ENCODE results near the gene NUDT21.

The NUDT21 gene

DNA sequence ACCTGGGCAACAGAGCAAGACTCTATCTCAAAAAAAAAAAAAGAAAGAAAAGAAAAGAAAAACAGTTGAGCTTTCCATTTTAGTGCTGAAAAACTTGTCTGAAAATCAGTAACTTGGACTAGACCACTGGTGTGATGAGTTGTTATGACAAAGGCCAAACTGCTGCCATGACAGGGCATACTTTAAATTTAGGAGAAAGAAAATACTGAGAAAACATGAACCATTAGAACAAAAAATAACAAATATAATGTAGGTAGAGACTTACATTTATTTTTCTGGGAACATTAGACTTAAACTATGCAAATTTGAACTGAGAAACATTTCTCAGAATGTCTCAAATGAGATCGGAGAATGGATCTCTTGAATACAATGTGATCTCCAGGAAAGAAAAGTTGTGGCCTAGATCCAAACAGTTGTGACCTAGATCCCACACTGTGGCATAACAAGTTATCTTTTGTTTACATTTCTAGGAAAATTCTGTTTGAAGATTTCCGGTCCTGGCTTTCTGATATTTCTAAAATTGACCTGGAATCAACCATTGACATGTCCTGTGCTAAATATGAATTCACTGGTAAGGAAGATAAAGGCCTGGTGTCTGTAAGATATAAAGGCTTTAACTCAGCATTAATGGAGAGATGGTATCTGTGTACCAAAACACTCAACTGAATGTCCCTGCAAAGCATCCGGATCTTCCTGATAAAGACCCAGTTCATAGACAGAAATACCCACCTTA is 11.1 kb upstream of the NUDT21 start:
- no peak for DNase-seq (ENCODE audit: low read depth in 2 of 2, low spot score in 1 of 2)

DNA sequence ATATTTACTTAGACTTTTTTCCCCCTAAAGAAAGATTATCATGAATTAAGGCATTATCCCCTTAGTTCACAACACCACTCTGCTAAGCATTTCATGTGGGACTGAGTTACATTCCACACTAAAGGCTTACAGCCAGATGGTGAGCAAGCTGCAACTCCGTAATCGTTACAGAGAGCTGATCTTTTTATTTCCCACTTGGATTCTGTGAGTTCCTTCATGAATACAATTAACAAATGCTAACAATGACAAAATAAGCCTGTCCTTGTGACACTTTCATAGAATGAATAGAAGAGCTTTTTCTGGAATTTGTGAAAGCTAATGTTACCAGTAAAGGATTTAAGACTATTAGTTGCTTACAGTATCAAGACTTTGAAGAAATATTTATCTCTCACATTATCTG is 9.0 kb upstream of the NUDT21 start:
- DNase-seq (ENCODE audit: low read depth in 2 of 2, low spot score in 1 of 2) = no peak

DNA sequence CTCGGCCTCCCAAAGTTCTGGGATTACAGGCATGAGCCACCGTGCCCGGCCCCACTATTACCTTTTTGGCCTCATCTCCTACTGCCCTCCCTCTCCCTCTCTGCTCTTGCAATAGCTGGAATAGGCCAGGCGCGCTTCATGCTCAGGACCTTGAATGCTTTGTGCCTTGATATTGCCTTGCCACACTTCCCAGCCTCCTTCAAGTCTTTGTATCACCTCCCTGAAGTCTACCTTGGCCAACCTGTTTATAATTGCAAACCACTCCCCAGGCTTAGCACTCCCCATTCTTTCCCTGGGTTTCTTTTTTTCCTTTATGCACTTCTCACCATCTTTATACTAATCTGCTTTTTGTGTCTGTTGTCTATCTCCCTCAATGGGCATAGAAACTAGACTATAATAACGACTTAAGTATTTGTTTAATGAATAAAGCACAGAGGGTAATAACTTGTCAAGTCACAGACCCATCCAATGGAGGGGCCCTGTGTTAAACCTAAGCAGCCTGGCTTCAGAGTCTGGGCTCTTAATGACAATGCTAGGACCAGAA is 6.9 kb upstream of the NUDT21 start:
- no peak for DNase-seq (ENCODE audit: low read depth in 2 of 2, low spot score in 1 of 2)

DNA sequence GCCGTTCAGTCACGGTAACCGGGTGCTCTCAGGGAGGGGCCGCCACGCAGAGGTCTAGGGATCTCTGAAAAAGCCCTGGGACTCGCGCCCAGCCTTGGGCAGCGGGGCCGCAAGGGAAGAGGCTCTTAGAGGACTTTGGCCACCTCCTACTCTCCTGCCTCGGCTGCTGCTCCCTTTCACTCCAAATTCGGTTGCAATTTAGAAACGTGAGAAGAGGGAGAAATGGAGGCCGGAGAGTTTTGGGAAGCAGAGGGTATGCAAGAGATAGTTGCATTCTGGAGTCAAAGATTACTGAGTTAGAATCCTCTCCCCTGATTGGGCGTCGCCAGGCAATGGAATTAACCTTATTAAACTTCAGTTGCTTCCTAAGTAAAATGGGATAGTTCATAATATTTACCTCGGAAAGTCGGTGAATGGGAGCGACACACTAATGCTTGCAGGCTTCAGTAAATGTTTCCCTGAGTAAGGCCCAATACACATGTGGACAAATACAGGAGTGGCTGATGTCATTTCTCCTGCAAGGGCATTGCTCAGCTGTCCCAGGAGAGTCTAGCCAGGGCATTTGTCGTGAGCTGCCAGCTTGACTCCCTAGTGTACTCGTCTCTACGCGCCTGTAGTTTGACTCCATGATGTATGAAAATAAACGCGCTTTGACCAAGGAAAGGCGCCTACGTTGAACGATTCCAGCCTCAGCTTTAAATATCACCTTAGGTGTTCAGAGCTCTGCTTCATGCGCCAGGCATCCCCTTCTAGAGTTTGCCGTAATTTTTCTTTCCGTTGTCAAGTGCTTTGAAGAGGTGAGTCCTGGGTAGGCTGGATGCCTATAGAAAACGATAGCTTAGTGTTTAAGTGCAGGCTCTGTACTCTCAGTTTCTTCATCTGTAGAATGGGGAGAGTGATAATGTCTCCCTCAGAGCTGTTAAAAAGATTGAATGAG is 889 bp upstream of the NUDT21 start:
- no peak for DNase-seq (ENCODE audit: low read depth in 2 of 2, low spot score in 1 of 2)

DNA sequence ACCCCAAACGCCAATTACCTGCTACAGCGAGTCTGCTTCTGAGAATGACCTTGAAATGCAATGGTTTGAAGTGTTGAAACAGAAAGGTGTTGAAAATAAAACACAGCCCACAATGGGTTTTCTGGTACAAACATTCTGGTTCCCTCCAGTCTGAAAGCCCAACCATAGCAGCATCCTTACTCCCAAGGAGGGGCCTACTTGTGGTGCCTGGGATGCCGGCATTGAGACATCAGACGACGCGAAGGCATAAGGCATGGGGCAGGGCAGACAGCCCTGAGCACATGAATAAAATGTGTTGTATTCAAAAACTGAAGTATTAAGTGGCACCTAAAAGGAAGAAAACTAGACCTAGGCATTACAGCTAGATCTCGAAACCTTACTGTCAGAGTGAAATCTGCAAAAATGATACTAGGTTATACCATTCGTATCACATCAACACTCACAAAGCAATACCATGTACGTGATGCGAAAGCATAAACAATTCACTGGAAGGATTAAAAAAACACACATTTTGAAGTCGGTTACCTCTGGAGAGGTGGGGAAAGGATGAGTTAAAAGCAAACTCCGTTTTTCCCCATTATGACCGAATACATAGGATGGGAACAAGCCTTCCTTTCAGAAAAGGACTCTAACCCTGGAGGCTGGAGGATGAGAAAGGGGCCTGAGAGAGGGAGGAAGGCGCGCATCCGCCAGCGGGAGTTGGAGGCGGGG is 702 bp downstream of the NUDT21 start:
- no peak for DNase-seq (ENCODE audit: low read depth in 2 of 2, low spot score in 1 of 2)

- DNase-seq (ENCODE audit: low read depth in 2 of 2, low spot score in 1 of 2) = no peak
Observed at GRCh38 chr16:56448005-56448404, 3.1 kb downstream of the NUDT21 start.

DNA sequence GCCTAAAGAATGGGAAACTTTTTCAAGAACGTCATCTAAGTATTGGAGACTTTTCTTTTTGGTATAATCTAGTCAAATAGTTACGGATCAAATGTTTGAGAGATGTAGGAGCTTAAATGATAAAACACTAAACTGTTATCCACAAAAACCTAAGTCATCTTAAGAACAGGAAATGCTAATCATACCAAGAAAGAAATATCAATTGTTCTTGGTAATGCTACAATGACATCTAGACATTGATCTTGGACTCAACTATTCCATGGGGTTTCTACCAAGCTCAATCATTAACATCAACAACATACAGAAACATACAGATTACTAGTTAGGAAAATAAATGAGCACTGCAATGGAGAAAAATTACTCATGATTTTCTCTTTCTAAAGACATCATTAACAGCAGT is 3.8 kb downstream of the NUDT21 start:
- no peak for DNase-seq (ENCODE audit: low read depth in 2 of 2, low spot score in 1 of 2)

GRCh38 chr16:56438038-56438437 is 13.1 kb downstream of the NUDT21 start:
- no peak for DNase-seq (ENCODE audit: low read depth in 2 of 2, low spot score in 1 of 2)

GRCh38 chr16:56436258-56436657 is 14.9 kb downstream of the NUDT21 start:
- DNase-seq (ENCODE audit: low read depth in 2 of 2, low spot score in 1 of 2) = no peak

GRCh38 chr16:56428091-56428490 is 23.0 kb downstream of the NUDT21 start:
- DNase-seq (ENCODE audit: low read depth in 2 of 2, low spot score in 1 of 2) = no peak

- DNase-seq (ENCODE audit: low read depth in 2 of 2, low spot score in 1 of 2) = no peak
Observed at GRCh38 chr16:56426585-56426984, 24.5 kb downstream of the NUDT21 start.

DNA sequence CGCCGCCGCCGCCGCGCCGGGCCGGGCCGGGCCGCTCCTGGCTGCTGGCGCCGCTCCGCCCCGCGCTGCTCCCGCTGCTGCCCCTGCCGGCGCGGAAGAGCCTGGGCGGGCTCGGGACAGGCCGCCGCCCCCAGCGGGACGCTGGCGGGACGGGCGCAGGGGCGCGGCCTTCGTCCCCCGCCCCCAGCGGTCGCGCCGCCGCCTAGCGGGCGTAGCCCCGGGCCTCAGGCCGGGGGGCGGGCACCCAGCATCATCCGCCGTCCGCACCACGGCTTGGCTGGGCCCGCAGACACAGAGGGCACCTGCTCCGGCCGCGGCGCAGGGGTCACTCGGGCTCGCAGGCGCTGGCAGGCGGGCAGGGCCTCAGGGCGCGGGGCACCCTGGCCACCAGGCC is 25.7 kb downstream of the NUDT21 start, which contains the start of gene AMFR:
TSS of gene AMFR (minus strand) at position 107 of the 394 bp plus-strand sequence. CDS start 218 bp downstream, outside the sequence.
- DNase-seq (ENCODE audit: low read depth in 2 of 2, low spot score in 1 of 2) = peak; percentile 13 to 25

DNA sequence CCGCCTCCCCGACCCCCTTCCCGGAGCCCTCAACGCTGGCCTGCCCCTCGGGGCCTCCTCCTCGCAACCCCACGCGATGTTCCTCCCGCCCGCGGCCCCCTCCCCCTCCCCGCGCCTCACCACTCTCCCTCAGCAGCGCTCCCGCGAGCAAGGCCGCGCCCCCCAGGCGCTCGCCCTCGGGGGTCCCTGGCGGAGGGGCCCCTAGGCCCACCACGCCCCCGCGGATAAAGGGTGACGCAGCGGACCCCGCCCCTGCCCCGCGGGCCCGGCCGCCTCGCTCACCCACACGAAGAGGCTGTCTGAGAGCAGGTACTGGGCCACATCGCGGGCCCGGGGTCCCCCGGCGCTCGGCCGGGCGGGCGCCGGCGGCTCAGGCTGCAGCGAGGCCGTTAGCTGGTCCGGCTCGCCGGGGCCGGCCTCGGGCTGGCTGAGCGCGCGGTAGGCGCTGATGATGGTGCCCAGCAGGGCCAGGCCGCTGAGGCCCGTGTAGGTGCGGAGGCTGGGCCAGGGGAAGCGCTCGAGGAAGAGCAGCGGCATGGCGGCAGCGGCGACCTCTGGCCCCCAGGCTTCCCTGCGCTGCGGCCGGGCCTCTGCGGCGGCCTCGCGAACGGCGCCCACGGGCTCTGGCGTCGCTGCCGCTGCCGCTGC is 26.2 kb downstream of the NUDT21 start:
- no peak for DNase-seq (ENCODE audit: low read depth in 2 of 2, low spot score in 1 of 2)

DNA sequence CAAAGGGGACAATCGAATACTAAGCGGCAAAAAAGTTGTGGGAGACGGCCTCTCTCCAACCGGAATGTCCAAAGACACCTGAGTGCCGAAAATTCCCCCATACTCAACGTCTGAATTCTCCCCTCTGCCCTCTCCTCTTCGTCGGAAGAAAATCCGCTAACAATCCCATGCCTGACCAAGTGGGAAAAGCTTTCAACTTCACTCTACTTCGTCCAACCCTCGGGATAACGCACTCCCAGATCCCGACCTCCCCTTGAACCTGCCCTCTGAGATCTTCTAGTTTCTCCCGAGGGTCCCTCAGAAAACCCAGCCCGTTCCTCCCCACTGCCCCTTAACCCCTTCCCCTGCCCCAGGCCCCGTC is 26.7 kb downstream of the NUDT21 start:
- no peak for DNase-seq (ENCODE audit: low read depth in 2 of 2, low spot score in 1 of 2)

DNA sequence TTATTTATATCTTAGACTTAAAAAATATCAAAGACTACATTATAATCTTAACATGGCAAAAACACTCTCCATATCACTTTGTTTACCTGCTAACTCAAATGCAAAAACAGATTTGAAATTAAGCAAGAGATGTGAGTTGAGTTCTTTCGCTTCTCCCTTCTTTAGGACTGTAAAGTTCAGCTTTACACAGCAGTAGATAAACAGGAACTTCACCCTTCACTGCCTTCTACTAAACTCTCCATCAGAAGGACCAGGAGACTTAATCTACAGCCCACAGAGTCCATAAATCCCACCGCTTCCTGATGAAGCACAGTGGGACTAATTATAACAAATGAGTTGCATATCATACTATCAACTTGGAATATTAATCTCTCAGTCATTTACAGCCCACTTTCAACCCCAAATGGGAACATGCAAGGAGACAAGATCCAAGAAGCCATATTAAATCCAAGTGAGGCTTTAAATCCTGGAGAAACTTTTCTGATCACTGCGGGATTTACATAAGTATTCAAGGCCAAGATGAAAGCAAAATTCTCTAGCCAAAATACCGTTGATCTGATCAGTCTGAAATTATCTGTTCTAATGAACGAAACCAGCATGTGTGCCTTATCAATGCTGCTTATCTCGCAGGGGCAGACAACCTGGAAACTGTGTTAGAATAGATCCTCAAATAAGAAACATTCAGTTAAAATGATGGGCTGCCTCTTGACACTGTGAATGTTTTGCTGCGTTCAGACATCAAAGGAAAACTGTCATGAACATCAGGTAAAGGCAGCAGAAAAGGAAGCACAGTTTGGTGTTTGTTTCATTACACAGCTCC is 27.3 kb downstream of the NUDT21 start:
- DNase-seq (ENCODE audit: low read depth in 2 of 2, low spot score in 1 of 2) = no peak

DNA sequence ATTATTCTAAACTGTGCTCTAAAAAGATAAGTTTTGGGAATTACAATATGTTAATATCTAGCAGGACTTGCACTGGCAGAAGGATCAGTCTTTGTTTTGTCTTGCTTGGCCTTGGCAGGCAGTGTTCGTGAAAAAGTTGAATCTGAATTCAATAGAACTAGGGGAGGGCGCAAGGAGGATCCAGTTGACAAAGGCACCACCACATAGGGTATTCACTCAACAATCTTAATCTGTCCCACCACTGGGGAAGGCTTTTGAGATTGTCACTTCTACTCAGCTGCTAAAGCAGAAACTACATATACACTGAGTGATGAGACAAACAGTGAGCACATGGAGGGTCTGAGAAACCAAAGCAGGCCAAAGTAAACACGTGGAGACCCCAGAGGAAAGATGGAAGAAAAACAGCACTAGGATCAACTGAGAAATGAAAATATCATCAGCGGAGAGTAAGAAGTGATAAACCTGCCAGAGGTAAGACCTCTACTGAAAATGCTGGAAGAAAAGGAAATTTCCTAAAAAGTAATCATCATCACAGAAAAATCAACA is 28.2 kb downstream of the NUDT21 start:
- no peak for DNase-seq (ENCODE audit: low read depth in 2 of 2, low spot score in 1 of 2)

DNA sequence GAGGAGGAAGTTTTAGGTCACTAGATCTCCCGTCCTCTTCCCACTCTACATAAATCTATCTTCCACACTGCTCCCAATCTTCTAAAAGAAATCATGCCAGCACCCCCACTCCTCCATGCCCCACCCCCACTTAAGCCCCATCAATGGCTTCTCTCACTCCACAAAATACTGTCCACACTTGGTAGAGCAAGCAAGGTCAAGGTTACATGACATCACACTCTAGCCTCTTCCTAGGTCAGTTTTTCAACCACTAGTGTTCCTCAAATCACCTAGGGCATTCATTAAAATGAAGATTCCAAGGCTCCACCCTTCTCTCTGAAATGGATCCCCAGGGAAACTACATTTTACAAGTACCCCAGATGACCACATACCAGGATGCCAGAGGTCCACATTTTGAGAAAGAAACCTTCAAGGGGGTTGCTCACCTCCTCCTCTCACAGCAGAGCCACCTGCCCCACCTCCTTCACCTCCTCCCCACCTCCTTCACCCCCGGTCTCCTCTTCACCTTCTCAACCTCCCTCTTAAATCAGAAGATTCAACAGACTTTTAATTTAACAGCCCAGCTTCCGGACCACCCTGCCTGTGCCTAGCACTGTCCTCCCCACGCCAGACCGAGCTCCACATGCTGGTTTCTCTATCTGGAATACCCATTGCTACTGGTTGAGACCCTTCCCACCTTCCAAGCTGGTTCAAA is 29.0 kb downstream of the NUDT21 start:
- no peak for DNase-seq (ENCODE audit: low read depth in 2 of 2, low spot score in 1 of 2)

DNA sequence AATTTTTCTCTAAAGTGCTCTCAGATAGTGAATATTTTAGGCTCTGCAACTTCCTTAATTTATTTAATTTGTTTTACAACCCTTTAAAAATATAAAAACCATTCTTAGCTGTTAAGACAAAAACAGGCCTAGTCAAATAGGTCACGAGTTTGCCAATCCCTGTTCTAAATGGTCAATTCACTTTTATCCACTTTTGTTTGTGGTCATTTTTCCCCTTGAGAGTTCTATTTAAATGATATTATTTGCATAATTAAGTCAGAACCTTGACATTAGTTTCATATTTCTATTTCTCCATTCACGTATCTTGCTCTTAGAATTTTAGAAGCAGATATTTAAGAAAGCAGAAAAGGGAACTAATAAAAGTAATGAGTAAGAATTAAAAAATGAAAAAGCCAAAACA is 29.8 kb downstream of the NUDT21 start:
- DNase-seq (ENCODE audit: low read depth in 2 of 2, low spot score in 1 of 2) = no peak

DNA sequence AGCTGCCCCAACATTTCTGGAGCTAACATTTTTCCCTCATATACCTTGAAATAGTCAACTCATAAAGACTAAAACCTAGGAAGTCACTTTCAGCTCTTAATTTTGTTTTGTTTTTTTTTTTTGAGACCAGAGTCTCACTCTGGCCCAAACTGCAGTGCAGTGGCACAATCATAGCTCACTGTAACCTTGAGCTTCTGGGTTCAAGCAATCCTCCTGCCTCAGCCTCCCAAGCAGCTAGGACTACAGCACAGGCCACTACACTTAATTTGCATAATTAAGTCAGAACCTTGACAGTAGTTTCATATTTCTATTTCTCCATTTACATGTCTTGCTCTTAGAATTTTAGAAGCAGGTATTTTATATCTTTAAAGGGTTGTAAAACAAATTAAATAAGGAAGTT is 30.5 kb downstream of the NUDT21 start:
- DNase-seq (ENCODE audit: low read depth in 2 of 2, low spot score in 1 of 2) = no peak

Measured in stimulated activated CD8-positive, alpha-beta memory T cell treated with anti-CD3 and anti-CD28 coated beads, Interleukin-4, amount 100 ng/mL, for 1 hour (primary cell).